ENCODE data around the gene STMP1.
A peak's percentile ranks its signal among the peaks of the same experiment; 100 is the strongest.

DNA sequence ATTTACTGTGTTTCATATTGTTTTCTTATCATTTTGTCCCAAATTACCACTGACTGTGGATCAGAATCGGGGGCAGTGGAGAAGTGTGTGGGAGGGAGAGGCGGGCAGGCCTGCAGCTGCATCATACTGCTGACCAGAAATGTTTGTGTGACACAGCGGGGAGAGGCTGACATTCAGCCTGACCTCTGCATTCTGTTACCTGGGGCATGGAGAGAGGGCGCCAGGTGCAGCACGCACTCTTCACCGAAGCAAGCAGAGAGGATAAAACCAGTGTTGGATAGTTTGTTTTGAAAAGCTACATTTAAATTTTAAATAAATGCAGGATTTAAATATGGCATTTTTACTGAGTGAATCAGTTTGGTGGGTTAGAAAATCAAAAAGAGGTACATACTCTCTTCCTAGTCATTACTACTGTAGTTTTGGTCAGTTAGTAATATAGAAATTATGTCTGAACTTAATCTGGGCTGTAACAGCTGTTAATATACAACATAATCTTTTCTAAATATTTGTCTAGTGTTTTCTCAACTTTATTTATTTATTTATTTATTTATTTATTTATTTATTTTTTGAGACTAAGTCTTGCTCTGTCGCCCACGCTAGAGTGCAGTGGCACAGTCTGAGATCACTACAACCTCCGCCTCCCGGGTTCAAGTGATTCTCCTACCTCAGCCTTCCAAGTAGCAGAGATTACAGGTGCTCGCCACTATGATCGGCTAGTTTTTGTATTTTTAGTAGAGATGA, 8.8 kb upstream of the STMP1 start:
- TF ChIP-seq, protein P1, sequence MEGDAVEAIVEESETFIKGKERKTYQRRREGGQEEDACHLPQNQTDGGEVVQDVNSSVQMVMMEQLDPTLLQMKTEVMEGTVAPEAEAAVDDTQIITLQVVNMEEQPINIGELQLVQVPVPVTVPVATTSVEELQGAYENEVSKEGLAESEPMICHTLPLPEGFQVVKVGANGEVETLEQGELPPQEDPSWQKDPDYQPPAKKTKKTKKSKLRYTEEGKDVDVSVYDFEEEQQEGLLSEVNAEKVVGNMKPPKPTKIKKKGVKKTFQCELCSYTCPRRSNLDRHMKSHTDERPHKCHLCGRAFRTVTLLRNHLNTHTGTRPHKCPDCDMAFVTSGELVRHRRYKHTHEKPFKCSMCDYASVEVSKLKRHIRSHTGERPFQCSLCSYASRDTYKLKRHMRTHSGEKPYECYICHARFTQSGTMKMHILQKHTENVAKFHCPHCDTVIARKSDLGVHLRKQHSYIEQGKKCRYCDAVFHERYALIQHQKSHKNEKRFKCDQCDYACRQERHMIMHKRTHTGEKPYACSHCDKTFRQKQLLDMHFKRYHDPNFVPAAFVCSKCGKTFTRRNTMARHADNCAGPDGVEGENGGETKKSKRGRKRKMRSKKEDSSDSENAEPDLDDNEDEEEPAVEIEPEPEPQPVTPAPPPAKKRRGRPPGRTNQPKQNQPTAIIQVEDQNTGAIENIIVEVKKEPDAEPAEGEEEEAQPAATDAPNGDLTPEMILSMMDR (conservative IDR thresholded peaks at IDR 0.05; ENCODE audit: low read depth in 2 of 2): peak in 1 of 2 experiments; percentile 20; a peak in 1 of 4 replicates
- TF ChIP-seq POLR2AphosphoS5 (IDR thresholded peaks at IDR 0.05; ENCODE audit: low read depth) (no peak), NANOG (IDR thresholded peaks at IDR 0.05; ENCODE audit: borderline replicate concordance) (no peak), EZH2 (IDR thresholded peaks at IDR 0.05; ENCODE audit: low read depth, unreplicated experiment) (no peak), CREB1 (CRISPR knock-in tag; IDR thresholded peaks at IDR 0.05; ENCODE audit: low read depth) (no peak), EZH2phosphoT487 (IDR thresholded peaks at IDR 0.05; ENCODE audit: unreplicated experiment) (no peak)
- TF ChIP-seq, protein P2, sequence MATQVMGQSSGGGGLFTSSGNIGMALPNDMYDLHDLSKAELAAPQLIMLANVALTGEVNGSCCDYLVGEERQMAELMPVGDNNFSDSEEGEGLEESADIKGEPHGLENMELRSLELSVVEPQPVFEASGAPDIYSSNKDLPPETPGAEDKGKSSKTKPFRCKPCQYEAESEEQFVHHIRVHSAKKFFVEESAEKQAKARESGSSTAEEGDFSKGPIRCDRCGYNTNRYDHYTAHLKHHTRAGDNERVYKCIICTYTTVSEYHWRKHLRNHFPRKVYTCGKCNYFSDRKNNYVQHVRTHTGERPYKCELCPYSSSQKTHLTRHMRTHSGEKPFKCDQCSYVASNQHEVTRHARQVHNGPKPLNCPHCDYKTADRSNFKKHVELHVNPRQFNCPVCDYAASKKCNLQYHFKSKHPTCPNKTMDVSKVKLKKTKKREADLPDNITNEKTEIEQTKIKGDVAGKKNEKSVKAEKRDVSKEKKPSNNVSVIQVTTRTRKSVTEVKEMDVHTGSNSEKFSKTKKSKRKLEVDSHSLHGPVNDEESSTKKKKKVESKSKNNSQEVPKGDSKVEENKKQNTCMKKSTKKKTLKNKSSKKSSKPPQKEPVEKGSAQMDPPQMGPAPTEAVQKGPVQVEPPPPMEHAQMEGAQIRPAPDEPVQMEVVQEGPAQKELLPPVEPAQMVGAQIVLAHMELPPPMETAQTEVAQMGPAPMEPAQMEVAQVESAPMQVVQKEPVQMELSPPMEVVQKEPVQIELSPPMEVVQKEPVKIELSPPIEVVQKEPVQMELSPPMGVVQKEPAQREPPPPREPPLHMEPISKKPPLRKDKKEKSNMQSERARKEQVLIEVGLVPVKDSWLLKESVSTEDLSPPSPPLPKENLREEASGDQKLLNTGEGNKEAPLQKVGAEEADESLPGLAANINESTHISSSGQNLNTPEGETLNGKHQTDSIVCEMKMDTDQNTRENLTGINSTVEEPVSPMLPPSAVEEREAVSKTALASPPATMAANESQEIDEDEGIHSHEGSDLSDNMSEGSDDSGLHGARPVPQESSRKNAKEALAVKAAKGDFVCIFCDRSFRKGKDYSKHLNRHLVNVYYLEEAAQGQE (IDR thresholded peaks at IDR 0.05; ENCODE audit: unreplicated experiment): no peak
